ENCODE results near the gene TTLL11. TPM values are rescaled to one million over a fixed set of nuclear protein-coding genes. Genes with fewer than 3 reads are reported as not detected.
A peak's percentile ranks its signal among the peaks of the same experiment; 100 is the strongest.
"Not testable (repeated sequence)": the region's sequence is repeated elsewhere in the genome, so short reads cannot be mapped to it uniquely, and the experiment has no call there.

The TTLL11 gene
- total RNA-seq, 4 donors from 2014 or later: 7.2 to 12.1 (median 9.9) TPM

- Histone ChIP-seq H3K27me3 (no peaks in the 10 kb centered on the region), H3K9me3 (peaks cover 3% of the 10 kb centered on the region), H3K4me3 (no peak overlapping the region), H3K4me1 (peaks cover 13% of the 10 kb centered on the region), H3K36me3 (no peaks in the 10 kb centered on the region), H3K27ac (peak overlapping the region; percentile 71)
- no peak for DNase-seq (ENCODE audit: low spot score in 2 of 2)
- WGBS: 87% methylated on average over 5 of the region's 5 CpGs
- TF ChIP-seq POLR2A (IDR thresholded peaks at IDR 0.05): no peak
- no peak for TF ChIP-seq CTCF (IDR thresholded peaks at IDR 0.05)
- TF ChIP-seq POLR2AphosphoS5 (IDR thresholded peaks at IDR 0.05): no peak
Measured at GRCh38 chr9:121802753-121803152, 290.4 kb downstream of the TTLL11 start.

- TF ChIP-seq POLR2AphosphoS5 (IDR thresholded peaks at IDR 0.05) (no peak), EP300 (IDR thresholded peaks at IDR 0.05) (no peak), POLR2A (IDR thresholded peaks at IDR 0.05) (no peak), CTCF (IDR thresholded peaks at IDR 0.05) (no peak)
- no peak overlapping the region for H3K4me3 ChIP-seq
- H3K27me3 ChIP-seq: no peaks in the 10 kb centered on the region
- H3K27ac ChIP-seq: peak overlapping the region; percentile 41
- H3K9me3 ChIP-seq: peaks cover 3% of the 10 kb centered on the region
- H3K36me3 ChIP-seq: no peaks in the 10 kb centered on the region
- peaks cover 5% of the 10 kb centered on the region for H3K4me1 ChIP-seq
- no peak for DNase-seq (ENCODE audit: low spot score in 2 of 2)
- WGBS: 58% methylated on average over 3 of the region's 3 CpGs
Measured at GRCh38 chr9:121801579-121801978, 291.5 kb downstream of the TTLL11 start.

- no peak overlapping the region for H3K27ac ChIP-seq
- no peaks in the 10 kb centered on the region for H3K27me3 ChIP-seq
- TF ChIP-seq CTCF (IDR thresholded peaks at IDR 0.05): no peak
- no peak for TF ChIP-seq EP300 (IDR thresholded peaks at IDR 0.05)
- TF ChIP-seq POLR2A (IDR thresholded peaks at IDR 0.05): no peak
- no peak for TF ChIP-seq POLR2AphosphoS5 (IDR thresholded peaks at IDR 0.05)
- no peak for DNase-seq (ENCODE audit: low spot score in 2 of 2)
- no peaks in the 10 kb centered on the region for H3K36me3 ChIP-seq
- 91% methylated on average over 10 of the region's 10 CpGs for WGBS
- H3K9me3 ChIP-seq: peaks cover 3% of the 10 kb centered on the region
- H3K4me1 ChIP-seq: peaks cover 5% of the 10 kb centered on the region
- no peak overlapping the region for H3K4me3 ChIP-seq
Measured at GRCh38 chr9:121800376-121800775, 292.7 kb downstream of the TTLL11 start.

- Histone ChIP-seq H3K9me3 (no peaks in the 10 kb centered on the region), H3K36me3 (no peaks in the 10 kb centered on the region), H3K27ac (no peak overlapping the region), H3K4me3 (no peak overlapping the region), H3K4me1 (peaks cover 5% of the 10 kb centered on the region), H3K27me3 (no peaks in the 10 kb centered on the region)
- no peak for DNase-seq (ENCODE audit: low spot score in 2 of 2)
- 83% methylated on average over 5 of the region's 5 CpGs for WGBS
- TF ChIP-seq POLR2A (IDR thresholded peaks at IDR 0.05) (no peak), POLR2AphosphoS5 (IDR thresholded peaks at IDR 0.05) (no peak), CTCF (IDR thresholded peaks at IDR 0.05) (no peak), EP300 (IDR thresholded peaks at IDR 0.05) (no peak)
Measured at GRCh38 chr9:121798941-121799340, 294.2 kb downstream of the TTLL11 start.

- Histone ChIP-seq H3K27ac (no peak overlapping the region), H3K4me3 (no peak overlapping the region), H3K9me3 (no peaks in the 10 kb centered on the region), H3K27me3 (no peaks in the 10 kb centered on the region), H3K36me3 (no peaks in the 10 kb centered on the region), H3K4me1 (no peaks in the 10 kb centered on the region)
- WGBS: 39% methylated on average over 2 of the region's 2 CpGs
- TF ChIP-seq POLR2AphosphoS5 (IDR thresholded peaks at IDR 0.05) (no peak), CTCF (IDR thresholded peaks at IDR 0.05) (no peak), POLR2A (IDR thresholded peaks at IDR 0.05) (no peak), EP300 (IDR thresholded peaks at IDR 0.05) (no peak)
- DNase-seq (ENCODE audit: low spot score in 2 of 2): no peak
Measured at GRCh38 chr9:121797081-121797480, 296.0 kb downstream of the TTLL11 start.

- WGBS: 54% methylated on average over 6 of the region's 6 CpGs
Measured at GRCh38 chr9:121794334-121794733, 298.8 kb downstream of the TTLL11 start.

GRCh38 chr9:121792476-121792875, 300.6 kb downstream of the TTLL11 start:
- H3K4me1 ChIP-seq; H3K27ac ChIP-seq; H3K9me3 ChIP-seq; H3K27me3 ChIP-seq; H3K36me3 ChIP-seq; DNase-seq (ENCODE audit: low spot score in 2 of 2); H3K4me3 ChIP-seq: not testable (repeated sequence)
- WGBS: 71% methylated on average over 4 of the region's 10 CpGs

More at GRCh38 chr9:121794334-121794733, 298.8 kb downstream of the TTLL11 start:
- not testable (repeated sequence) for H3K27me3 ChIP-seq; H3K4me3 ChIP-seq; H3K9me3 ChIP-seq; H3K4me1 ChIP-seq; H3K27ac ChIP-seq; H3K36me3 ChIP-seq; DNase-seq (ENCODE audit: low spot score in 2 of 2)

Measured in suprapubic skin (tissue), 4 donors.